Thymus (tissue), 11 donors: ENCODE data around the gene PLEKHG1. TPM values are rescaled to one million over a fixed set of nuclear protein-coding genes. Genes with fewer than 3 reads are reported as not detected.

Experiments
- DNase-seq, 9 donors: peaks; one replicate each; pipeline ENCODE4 v3.0.0-alpha.2; 2013; ENCODE audit warnings: low spot score in 9 of 9, low read depth in 6 of 9, missing footprints in 1 of 9
- H3K27ac ChIP-seq, 2 donors: one replicate each; pipeline ENCODE4 v1.5.1; 2013; ENCODE audit warnings: control low read depth in 1 of 2, low read depth in 1 of 2, low read length in 1 of 2, mild to moderate bottlenecking in 1 of 2, moderate library complexity in 1 of 2
- H3K27me3 ChIP-seq, 2 donors: one replicate each; pipeline ENCODE4 v1.5.1; 2013; ENCODE audit warnings: low read length in 1 of 2; ENCODE audit not compliant: control insufficient read depth in 2 of 2, insufficient read depth in 1 of 2
- H3K36me3 ChIP-seq, 2 donors: one replicate each; pipeline ENCODE4 v1.5.1; 2013; ENCODE audit warnings: low read length in 1 of 2, mild to moderate bottlenecking in 1 of 2, moderate library complexity in 1 of 2; ENCODE audit not compliant: control insufficient read depth in 2 of 2, insufficient read depth in 2 of 2
- H3K4me1 ChIP-seq, 2 donors: one replicate each; pipeline ENCODE4 v1.5.1; 2013; ENCODE audit warnings: low read length in 2 of 2; ENCODE audit not compliant: control insufficient read depth in 2 of 2, insufficient read depth in 2 of 2
- H3K4me3 ChIP-seq, 2 donors: one replicate each; pipeline ENCODE4 v1.5.1; 2013; ENCODE audit warnings: low read length in 2 of 2, control low read depth in 1 of 2, mild to moderate bottlenecking in 1 of 2
- H3K9me3 ChIP-seq, 2 donors: one replicate each; pipeline ENCODE4 v1.5.1; 2013; ENCODE audit warnings: low read length in 1 of 2, mild to moderate bottlenecking in 1 of 2; ENCODE audit not compliant: control insufficient read depth in 2 of 2, insufficient read depth in 1 of 2
- WGBS: extraction: QIAGEN DNeasy Blood & Tissue Kit; methylation state at CpG from one replicate; pipeline ENCODE4 v1.1.7; 2013; 5-methylcytosine and 5-hydroxymethylcytosine counted together
- polyA plus RNA-seq: library from polyadenylated mRNA; stranded (reverse); fragments of 200-250 nt; gene quantifications from one replicate; pipeline ENCODE4 v1.2.3, GENCODE V29; 2013
- total RNA-seq: library from RNA; stranded (reverse); fragments of 120-200 nt; gene quantifications from one replicate; pipeline ENCODE4 v1.2.4, GENCODE V29; 2013
- donor health status: healthy.

The PLEKHG1 gene
- total and polyA plus RNA-seq, 2 donors = 10.0 to 27.2 TPM

DNA sequence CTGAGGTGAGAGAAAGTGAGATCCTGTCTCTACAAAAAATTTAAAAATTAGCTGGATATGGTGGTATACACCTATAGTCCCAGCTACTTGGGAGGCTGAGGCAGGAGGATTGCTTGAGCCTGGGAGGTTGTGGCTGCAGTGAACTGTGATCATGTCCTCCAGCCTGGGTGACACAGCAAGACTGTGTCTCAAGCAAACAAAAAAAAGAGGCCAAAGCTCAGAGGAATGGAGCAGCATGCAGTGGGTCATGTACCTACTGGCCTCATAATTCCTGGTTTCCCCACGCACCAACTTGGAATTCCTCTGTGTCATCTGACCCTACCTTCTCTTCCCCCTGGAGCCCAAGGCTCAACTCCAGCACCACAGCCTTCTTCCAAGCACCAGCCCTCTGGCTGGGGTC is 15.1 kb upstream of the PLEKHG1 start:
- no peaks in the 10 kb centered on the region for H3K9me3 ChIP-seq
- no peak for DNase-seq
- no peak overlapping the region for H3K4me3 ChIP-seq
- no peak overlapping the region for H3K27ac ChIP-seq
- peaks cover 0 to 6% of the 10 kb centered on the region in 2 donors for H3K4me1 ChIP-seq
- 100% methylated on average over 1 of the region's 1 CpG for WGBS
- no peaks in the 10 kb centered on the region for H3K27me3 ChIP-seq
- H3K36me3 ChIP-seq = no peaks in the 10 kb centered on the region

DNA sequence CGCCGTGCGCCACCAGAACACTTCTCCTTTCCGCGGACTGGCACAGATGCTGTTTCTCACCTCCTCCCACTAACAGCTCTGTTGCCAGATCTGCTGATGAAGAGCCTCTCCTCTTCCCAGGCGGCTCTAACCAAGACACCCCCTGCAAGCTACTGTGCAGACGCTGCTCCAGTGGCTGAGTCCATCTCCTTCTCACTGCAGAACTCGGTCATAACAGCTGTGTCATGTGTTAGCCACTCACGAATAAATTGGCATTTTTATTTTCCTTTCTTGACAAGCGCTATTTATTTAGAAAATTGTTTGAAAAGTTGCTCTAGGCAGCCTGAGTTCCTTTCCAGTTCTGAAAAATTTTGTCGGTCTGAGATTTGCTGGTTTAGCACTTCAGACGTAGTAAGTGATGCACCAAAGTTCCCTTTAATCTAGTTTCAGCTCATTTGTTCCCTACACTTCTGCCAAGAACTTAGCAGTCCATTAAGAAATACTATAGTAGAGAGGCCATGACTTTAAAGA is 12.8 kb upstream of the PLEKHG1 start:
- H3K4me3 ChIP-seq = no peak overlapping the region
- no peak for DNase-seq
- H3K27ac ChIP-seq = peak overlapping the region in 1 of 2 donors; percentile 15
- 93% methylated on average over 12 of the region's 12 CpGs for WGBS
- H3K4me1 ChIP-seq = peaks cover 0 to 6% of the 10 kb centered on the region in 2 donors
- H3K27me3 ChIP-seq = no peaks in the 10 kb centered on the region
- H3K36me3 ChIP-seq = no peaks in the 10 kb centered on the region
- H3K9me3 ChIP-seq = no peaks in the 10 kb centered on the region

DNA sequence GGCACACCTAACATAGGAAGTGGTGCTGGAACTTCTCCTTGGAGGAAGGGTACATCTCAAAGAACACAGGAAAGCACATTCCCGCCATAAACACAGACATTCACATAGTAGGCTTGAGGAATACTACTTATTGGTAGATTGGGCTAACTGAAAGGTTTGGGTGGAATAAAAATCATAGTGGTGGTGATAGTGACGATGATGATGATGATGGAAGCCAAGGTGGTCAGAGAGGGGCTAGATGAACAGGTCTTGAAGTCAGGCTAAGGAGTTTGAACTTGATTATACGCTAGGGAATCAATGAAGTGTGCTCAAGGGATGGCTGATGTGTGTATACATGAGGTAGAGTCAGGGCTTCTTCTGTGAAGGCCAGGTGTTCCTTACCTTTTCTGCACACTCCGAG is 12.0 kb upstream of the PLEKHG1 start:
- no peaks in the 10 kb centered on the region for H3K27me3 ChIP-seq
- H3K27ac ChIP-seq = no peak overlapping the region
- WGBS = 49% methylated on average over 4 of the region's 4 CpGs
- no peaks in the 10 kb centered on the region for H3K9me3 ChIP-seq
- DNase-seq = no peak
- no peaks in the 10 kb centered on the region for H3K36me3 ChIP-seq
- H3K4me1 ChIP-seq = peaks cover 0 to 6% of the 10 kb centered on the region in 2 donors
- no peak overlapping the region for H3K4me3 ChIP-seq

DNA sequence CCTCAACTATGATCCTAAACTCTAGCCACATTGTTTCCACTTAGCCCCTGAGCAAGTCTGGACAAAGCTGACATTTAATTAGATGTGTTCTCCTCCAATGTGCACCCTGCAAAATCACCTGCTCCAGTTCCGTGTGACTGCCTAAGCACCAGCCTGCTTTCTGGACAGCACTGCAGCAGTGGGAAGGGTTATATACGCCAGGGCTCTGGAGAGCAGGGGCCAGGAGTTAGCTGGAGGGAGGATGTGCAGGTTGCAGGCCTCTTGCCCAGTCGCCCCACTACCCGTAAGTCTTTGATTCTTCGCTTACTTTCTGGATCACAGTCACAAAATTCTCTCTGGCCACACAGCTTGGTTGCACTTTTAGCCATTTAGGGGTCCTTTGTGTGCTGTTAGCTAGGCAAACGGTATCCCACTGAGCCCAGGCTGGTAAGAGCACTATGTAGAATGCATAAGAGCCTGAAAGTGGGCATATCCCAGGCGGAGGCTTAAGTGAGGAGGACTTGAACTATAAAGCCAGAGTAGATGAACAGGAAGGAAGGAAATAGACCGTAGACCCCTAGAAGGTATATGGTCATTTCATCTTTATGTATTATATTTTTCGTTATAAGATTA is 10.7 kb upstream of the PLEKHG1 start:
- Histone ChIP-seq H3K27ac (no peak overlapping the region), H3K27me3 (no peaks in the 10 kb centered on the region), H3K4me3 (no peak overlapping the region), H3K9me3 (no peaks in the 10 kb centered on the region), H3K36me3 (no peaks in the 10 kb centered on the region), H3K4me1 (peaks cover 0 to 6% of the 10 kb centered on the region in 2 donors)
- WGBS = 76% methylated on average over 9 of the region's 9 CpGs
- DNase-seq = no peak

DNA sequence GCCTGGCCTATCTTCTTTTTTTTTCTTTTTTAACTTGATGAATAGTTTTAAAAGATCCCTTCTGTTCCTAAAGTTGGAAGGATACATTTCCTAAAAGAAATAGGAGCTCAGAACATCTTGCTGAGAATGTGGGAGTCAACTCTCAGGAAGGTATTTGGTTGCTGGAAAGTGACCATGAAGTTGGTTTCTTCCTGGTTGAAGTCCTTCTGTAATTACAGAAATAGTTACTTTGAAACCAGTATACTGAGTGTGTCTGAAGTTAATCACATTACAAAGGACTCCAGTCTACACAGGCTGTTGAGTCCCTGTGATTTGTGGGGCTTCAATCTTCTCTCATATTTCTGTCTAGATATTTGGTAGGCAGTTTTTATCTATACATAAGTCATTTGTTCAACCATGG is 9.8 kb upstream of the PLEKHG1 start:
- H3K9me3 ChIP-seq = no peaks in the 10 kb centered on the region
- no peaks in the 10 kb centered on the region for H3K36me3 ChIP-seq
- no peak for DNase-seq
- no peak overlapping the region for H3K4me3 ChIP-seq
- no peak overlapping the region for H3K27ac ChIP-seq
- no peaks in the 10 kb centered on the region for H3K27me3 ChIP-seq
- peaks cover 0 to 3% of the 10 kb centered on the region in 2 donors for H3K4me1 ChIP-seq

DNA sequence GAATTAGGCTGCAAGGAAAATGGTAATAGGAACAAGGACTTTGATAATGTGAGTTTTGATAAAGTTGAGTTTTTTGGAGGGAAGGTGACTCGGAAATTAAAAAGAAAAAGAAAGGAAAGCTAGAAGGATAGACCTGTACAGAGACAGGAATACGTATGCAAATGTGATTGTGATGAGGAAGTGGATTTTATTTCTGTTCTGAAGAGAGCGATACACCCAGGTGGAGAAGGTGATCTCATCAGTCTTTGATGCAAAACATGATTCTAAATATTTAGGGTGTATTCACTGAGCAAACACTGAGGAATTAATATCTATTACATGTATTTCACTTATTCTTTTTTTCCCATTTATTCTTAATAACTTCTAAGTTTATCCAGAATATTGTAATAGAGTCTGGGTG is 9.2 kb upstream of the PLEKHG1 start:
- Histone ChIP-seq H3K9me3 (no peaks in the 10 kb centered on the region), H3K27ac (no peak overlapping the region), H3K27me3 (no peaks in the 10 kb centered on the region), H3K36me3 (no peaks in the 10 kb centered on the region), H3K4me1 (peaks cover 0 to 3% of the 10 kb centered on the region in 2 donors), H3K4me3 (no peak overlapping the region)
- no peak for DNase-seq
- 89% methylated on average over 3 of the region's 3 CpGs for WGBS

DNA sequence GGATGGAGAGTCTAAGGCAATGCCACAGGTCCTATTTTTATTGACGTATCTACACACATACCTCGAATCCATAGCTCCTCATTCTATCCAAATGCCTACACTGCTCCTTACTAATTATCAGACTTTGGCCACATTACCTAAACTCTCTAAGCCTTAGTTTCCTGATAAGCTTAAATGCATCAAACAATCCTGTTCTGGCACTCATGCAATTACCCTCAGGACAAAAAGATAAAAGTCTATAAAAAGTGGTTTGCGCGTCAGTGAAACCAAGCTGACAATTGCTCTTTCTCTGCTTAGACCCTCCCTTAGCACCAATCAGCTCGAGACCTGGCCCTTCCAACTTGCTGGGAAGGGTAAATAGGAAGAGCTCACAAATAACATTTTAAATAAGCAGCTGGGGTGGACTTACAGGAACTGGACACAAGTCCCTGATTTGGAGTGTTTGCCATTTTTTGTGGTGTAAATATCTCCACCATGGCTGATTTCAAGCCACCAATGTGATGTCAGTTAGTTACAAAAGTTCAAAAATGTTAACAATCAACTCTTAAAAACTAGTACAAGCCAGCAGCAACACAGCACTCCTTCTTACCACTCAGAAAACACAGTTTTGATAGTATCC is 7.2 kb upstream of the PLEKHG1 start:
- H3K27ac ChIP-seq = no peak overlapping the region
- DNase-seq = no peak
- no peaks in the 10 kb centered on the region for H3K9me3 ChIP-seq
- H3K4me1 ChIP-seq = peaks cover 0 to 2% of the 10 kb centered on the region in 2 donors
- H3K36me3 ChIP-seq = no peaks in the 10 kb centered on the region
- no peaks in the 10 kb centered on the region for H3K27me3 ChIP-seq
- 97% methylated on average over 5 of the region's 5 CpGs for WGBS
- no peak overlapping the region for H3K4me3 ChIP-seq

DNA sequence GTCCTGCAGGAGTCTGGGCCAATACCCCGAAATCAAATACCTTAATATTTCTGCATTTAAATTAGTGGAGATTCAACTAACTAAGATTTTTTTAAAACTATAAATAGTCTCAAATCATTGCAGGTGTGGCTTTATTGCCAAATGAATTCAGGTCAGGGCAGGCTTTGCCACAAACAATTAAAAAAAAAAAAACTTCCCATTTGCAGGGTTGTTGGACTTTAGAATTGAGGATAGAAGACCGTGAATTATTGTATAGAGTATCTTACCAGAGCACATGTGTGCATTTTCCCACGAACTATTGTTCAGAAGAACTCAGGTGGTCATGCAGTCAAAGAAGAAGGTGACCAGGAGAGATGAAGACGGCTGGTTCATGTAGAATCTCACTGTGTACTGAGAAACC is 6.6 kb upstream of the PLEKHG1 start:
- no peak overlapping the region for H3K4me3 ChIP-seq
- no peaks in the 10 kb centered on the region for H3K9me3 ChIP-seq
- H3K4me1 ChIP-seq = peaks cover 0 to 8% of the 10 kb centered on the region in 2 donors
- WGBS = 95% methylated on average over 4 of the region's 4 CpGs
- no peak overlapping the region for H3K27ac ChIP-seq
- peaks cover 0 to 2% of the 10 kb centered on the region in 2 donors for H3K27me3 ChIP-seq
- H3K36me3 ChIP-seq = no peaks in the 10 kb centered on the region
- no peak for DNase-seq

GRCh38 chr6:150596439-150596838 is 3.2 kb upstream of the PLEKHG1 start:
- Histone ChIP-seq H3K27me3 (peaks cover 0 to 2% of the 10 kb centered on the region in 2 donors), H3K27ac (no peak overlapping the region), H3K9me3 (no peaks in the 10 kb centered on the region), H3K4me3 (no peak overlapping the region), H3K36me3 (no peaks in the 10 kb centered on the region), H3K4me1 (peaks cover 9 to 23% of the 10 kb centered on the region in 2 donors)
- 96% methylated on average over 7 of the region's 7 CpGs for WGBS
- no peak for DNase-seq
